Measurements from ENCODE around the gene TMEM128. TPM values are rescaled to one million over a fixed set of nuclear protein-coding genes. Genes with fewer than 3 reads are reported as not detected.

Gene TMEM128
- total RNA-seq, 2 donors from 2014 or later: 26.0 to 31.3 TPM

DNA sequence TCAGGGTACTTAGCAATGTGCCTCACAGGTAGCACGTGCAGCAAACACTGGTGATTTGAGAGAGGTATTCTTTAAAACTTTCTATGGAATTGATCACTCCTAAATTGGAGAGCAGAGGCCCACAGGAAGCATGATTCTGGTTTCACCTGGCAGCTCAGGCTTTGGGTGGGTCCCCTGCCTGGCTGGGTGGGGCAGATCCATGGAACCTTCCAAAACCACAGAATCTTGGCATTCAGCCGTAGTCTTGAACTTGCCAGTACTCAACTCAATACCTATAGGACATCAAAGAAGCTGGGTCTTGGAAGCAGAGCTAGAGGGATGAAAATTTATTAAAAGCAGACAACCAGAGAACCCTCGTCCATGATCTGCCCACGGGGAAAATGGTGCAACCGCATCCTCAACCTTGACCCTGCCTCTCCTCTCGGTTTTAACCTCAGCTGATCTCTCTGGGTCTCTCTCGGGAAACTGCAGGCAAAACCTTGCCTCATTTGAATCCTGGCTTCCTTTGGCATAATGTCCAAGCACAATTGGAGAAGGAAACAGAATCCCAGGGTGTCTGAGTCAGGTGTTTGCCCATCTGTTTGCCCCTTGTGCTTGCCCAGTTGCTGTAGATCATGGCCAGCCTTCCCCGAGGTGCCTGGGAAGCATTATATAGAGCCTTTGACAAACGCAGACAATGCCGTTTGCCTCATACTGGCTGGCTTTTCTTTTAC is 44.2 kb downstream of the TMEM128 start:
- no peaks in the 10 kb centered on the region for H3K36me3 ChIP-seq (ENCODE audit: control insufficient read depth, insufficient read depth, low read length)
- no peak overlapping the region for H3K9ac ChIP-seq (ENCODE audit: extremely low read depth, low read length, poor library complexity, severe bottlenecking)
- no peaks in the 10 kb centered on the region for H3K9me3 Mint-ChIP-seq
- 89 to 91% methylated on average over 8 to 9 of the region's 10 CpGs for WGBS, 2 experiments (ENCODE audit: insufficient coverage in 1 of 2, insufficient read length in 1 of 2)
- no peak overlapping the region for H3K27ac ChIP-seq (ENCODE audit: low read depth, low read length)
- H3K27me3 ChIP-seq (ENCODE audit: control insufficient read depth, insufficient read depth, low read length, poor library complexity, severe bottlenecking): peaks cover 7% of the 10 kb centered on the region
- H3K4me1 Mint-ChIP-seq: peaks cover 7% of the 10 kb centered on the region
- H3K9me3 ChIP-seq (ENCODE audit: control insufficient read depth, low read length): no peaks in the 10 kb centered on the region
- no peak overlapping the region for H3K4me3 ChIP-seq (ENCODE audit: low read length)
- H3K4me3 Mint-ChIP-seq: no peak overlapping the region
- H3K27ac Mint-ChIP-seq: no peak overlapping the region
- no peak for DNase-seq
- TF ChIP-seq, protein P1, sequence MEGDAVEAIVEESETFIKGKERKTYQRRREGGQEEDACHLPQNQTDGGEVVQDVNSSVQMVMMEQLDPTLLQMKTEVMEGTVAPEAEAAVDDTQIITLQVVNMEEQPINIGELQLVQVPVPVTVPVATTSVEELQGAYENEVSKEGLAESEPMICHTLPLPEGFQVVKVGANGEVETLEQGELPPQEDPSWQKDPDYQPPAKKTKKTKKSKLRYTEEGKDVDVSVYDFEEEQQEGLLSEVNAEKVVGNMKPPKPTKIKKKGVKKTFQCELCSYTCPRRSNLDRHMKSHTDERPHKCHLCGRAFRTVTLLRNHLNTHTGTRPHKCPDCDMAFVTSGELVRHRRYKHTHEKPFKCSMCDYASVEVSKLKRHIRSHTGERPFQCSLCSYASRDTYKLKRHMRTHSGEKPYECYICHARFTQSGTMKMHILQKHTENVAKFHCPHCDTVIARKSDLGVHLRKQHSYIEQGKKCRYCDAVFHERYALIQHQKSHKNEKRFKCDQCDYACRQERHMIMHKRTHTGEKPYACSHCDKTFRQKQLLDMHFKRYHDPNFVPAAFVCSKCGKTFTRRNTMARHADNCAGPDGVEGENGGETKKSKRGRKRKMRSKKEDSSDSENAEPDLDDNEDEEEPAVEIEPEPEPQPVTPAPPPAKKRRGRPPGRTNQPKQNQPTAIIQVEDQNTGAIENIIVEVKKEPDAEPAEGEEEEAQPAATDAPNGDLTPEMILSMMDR (conservative IDR thresholded peaks at IDR 0.05): no peak
- no peaks in the 10 kb centered on the region for H3K36me3 Mint-ChIP-seq (ENCODE audit: low read depth)
- peaks cover 9% of the 10 kb centered on the region for H3K27me3 Mint-ChIP-seq (ENCODE audit: insufficient read depth)
- no peaks in the 10 kb centered on the region for H3K4me1 ChIP-seq (ENCODE audit: control insufficient read depth, insufficient read depth, low read length)

DNA sequence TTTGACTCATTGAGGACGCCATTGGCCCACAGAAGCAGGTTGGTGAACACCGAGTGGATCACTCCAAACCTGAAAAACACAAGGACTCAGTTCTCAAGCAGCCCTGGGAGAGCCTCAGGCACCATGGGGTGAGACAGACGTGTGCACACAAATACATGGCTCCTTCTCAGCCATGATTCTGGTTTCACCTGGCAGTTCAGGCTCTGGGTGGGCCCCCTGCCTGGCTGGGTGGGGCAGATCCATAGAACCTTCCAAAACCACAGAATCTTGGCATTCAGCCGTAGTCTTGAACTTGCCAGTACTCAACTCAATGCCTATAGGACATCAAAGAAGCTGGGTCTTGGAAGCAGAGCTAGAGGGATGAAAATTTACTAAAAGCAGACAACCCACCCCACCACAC is 45.5 kb downstream of the TMEM128 start:
- no peak overlapping the region for H3K27ac ChIP-seq (ENCODE audit: low read depth, low read length)
- H3K36me3 Mint-ChIP-seq (ENCODE audit: low read depth): no peaks in the 10 kb centered on the region
- H3K27ac Mint-ChIP-seq: no peak overlapping the region
- 85 to 89% methylated on average over 2 to 4 of the region's 4 CpGs for WGBS, 2 experiments (ENCODE audit: insufficient coverage in 1 of 2, insufficient read length in 1 of 2)
- no peaks in the 10 kb centered on the region for H3K9me3 ChIP-seq (ENCODE audit: control insufficient read depth, low read length)
- no peak overlapping the region for H3K4me3 ChIP-seq (ENCODE audit: low read length)
- H3K9me3 Mint-ChIP-seq: no peaks in the 10 kb centered on the region
- no peak overlapping the region for H3K4me3 Mint-ChIP-seq
- no peaks in the 10 kb centered on the region for H3K4me1 ChIP-seq (ENCODE audit: control insufficient read depth, insufficient read depth, low read length)
- H3K36me3 ChIP-seq (ENCODE audit: control insufficient read depth, insufficient read depth, low read length): no peaks in the 10 kb centered on the region
- peaks cover 9% of the 10 kb centered on the region for H3K27me3 Mint-ChIP-seq (ENCODE audit: insufficient read depth)
- TF ChIP-seq, protein P1 (conservative IDR thresholded peaks at IDR 0.05): no peak
- DNase-seq: no peak
- H3K27me3 ChIP-seq (ENCODE audit: control insufficient read depth, insufficient read depth, low read length, poor library complexity, severe bottlenecking): peaks cover 7% of the 10 kb centered on the region
- H3K4me1 Mint-ChIP-seq: peaks cover 7% of the 10 kb centered on the region
- H3K9ac ChIP-seq (ENCODE audit: extremely low read depth, low read length, poor library complexity, severe bottlenecking): no peak overlapping the region

DNA sequence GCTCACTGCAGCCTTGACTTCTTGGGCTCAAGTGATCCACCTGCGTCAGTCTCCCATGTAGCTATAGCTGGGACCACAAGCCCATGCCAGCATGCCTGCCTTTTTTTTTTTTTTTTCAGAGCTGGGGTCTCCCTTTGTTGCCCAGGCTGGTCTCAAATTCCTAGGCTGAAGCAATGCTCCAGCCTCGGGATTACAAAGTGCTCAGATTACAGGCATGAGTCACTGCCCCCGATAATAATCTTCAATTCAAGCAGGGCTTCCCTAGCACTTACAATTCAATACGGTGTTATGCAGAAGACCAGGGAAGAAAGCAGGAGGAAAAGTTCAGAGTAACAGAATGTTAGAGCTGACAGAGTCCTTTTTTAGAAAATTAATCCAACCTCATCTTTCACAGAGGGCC is 47.4 kb downstream of the TMEM128 start:
- H3K36me3 Mint-ChIP-seq (ENCODE audit: low read depth): no peaks in the 10 kb centered on the region
- peak; percentile 35 for DNase-seq

More for the DNA sequence above, 47.4 kb downstream of the TMEM128 start:
- no peak overlapping the region for H3K9ac ChIP-seq (ENCODE audit: extremely low read depth, low read length, poor library complexity, severe bottlenecking)
- Mint-ChIP-seq H3K27ac (no peak overlapping the region), H3K4me1 (peaks cover 6% of the 10 kb centered on the region), H3K4me3 (no peak overlapping the region), H3K9me3 (no peaks in the 10 kb centered on the region), H3K27me3 (ENCODE audit: insufficient read depth) (peaks cover 14% of the 10 kb centered on the region)
- TF ChIP-seq, protein P1 (conservative IDR thresholded peaks at IDR 0.05): no peak
- no peaks in the 10 kb centered on the region for H3K4me1 ChIP-seq (ENCODE audit: control insufficient read depth, insufficient read depth, low read length)
- no peak overlapping the region for H3K4me3 ChIP-seq (ENCODE audit: low read length)
- H3K9me3 ChIP-seq (ENCODE audit: control insufficient read depth, low read length): no peaks in the 10 kb centered on the region
- no peak overlapping the region for H3K27ac ChIP-seq (ENCODE audit: low read depth, low read length)
- H3K36me3 ChIP-seq (ENCODE audit: control insufficient read depth, insufficient read depth, low read length): no peaks in the 10 kb centered on the region
- H3K27me3 ChIP-seq (ENCODE audit: control insufficient read depth, insufficient read depth, low read length, poor library complexity, severe bottlenecking): peaks cover 7% of the 10 kb centered on the region
- 56 to 66% methylated on average over 2 to 4 of the region's 4 CpGs for whole genome bisulfite sequencing, 2 experiments (ENCODE audit: insufficient coverage in 1 of 2, insufficient read length in 1 of 2)

Data from endodermal cell (in vitro differentiated cells).